Astrocyte (in vitro differentiated cells and primary cell): Measurements from ENCODE around the gene CEMP1. TPM values are rescaled to one million over a fixed set of nuclear protein-coding genes. Genes with fewer than 3 reads are reported as not detected.

ENCODE experiments used
- DNase-seq: peaks from one replicate; pipeline ENCODE4 v3.0.0-alpha.2; 2010; ENCODE audit warnings: low read depth
- FAIRE-seq: peaks from 2 replicates; lab custom pipeline; 2011; peaks lifted over from hg19 to GRCh38; lab: Jason Lieb, UNC
- H2AFZ ChIP-seq: 2 replicates; pipeline ENCODE4 v1.6.0; 2012; ENCODE audit warnings: low read depth, low read length, inconsistent platforms
- H3K27ac ChIP-seq: 2 replicates; pipeline ENCODE4 v1.5.1; 2011; ENCODE audit warnings: low read depth, low read length, inconsistent platforms
- H3K27me3 ChIP-seq: 2 replicates; pipeline ENCODE4 v1.6.0; 2011; ENCODE audit warnings: low read length, inconsistent platforms; ENCODE audit not compliant: insufficient read depth
- H3K36me3 ChIP-seq: 2 replicates; pipeline ENCODE4 v1.5.1; 2011; ENCODE audit warnings: low read length, inconsistent platforms; ENCODE audit not compliant: insufficient read depth
- H3K4me1 ChIP-seq: 2 replicates; pipeline ENCODE4 v1.5.1; 2011; ENCODE audit warnings: low read length, inconsistent platforms; ENCODE audit not compliant: insufficient read depth
- H3K4me2 ChIP-seq: 2 replicates; pipeline ENCODE4 v1.6.0; 2012; ENCODE audit warnings: low read length, inconsistent platforms
- H3K4me3 ChIP-seq: 2 replicates; pipeline ENCODE4 v1.5.1; 2011; ENCODE audit warnings: low read depth, mild to moderate bottlenecking, low read length, inconsistent platforms; ENCODE audit not compliant: insufficient read depth
- H3K79me2 ChIP-seq: 2 replicates; pipeline ENCODE4 v1.6.0; 2012; ENCODE audit warnings: mild to moderate bottlenecking, low read length, inconsistent platforms; ENCODE audit not compliant: insufficient read depth
- H3K9ac ChIP-seq: 2 replicates; pipeline ENCODE4 v1.6.0; 2012; ENCODE audit warnings: mild to moderate bottlenecking, low read length, inconsistent platforms
- H3K9me3 ChIP-seq: 2 replicates; pipeline ENCODE4 v1.5.1; 2012; ENCODE audit warnings: low read depth, mild to moderate bottlenecking, low read length, inconsistent platforms; ENCODE audit not compliant: insufficient read depth
- H4K20me1 ChIP-seq: 2 replicates; pipeline ENCODE4 v1.6.0; 2012; ENCODE audit warnings: low read length, inconsistent platforms; ENCODE audit not compliant: insufficient read depth
- H3K27ac Mint-ChIP-seq: one replicate; pipeline ENCODE4 v1.8.0; 2021; ENCODE audit warnings: mild to moderate bottlenecking, mixed read lengths; ENCODE audit not compliant: unreplicated experiment
- H3K27me3 Mint-ChIP-seq: one replicate; pipeline ENCODE4 v1.8.0; 2021; ENCODE audit warnings: low read depth, mixed read lengths; ENCODE audit not compliant: unreplicated experiment
- H3K36me3 Mint-ChIP-seq: one replicate; pipeline ENCODE4 v1.8.0; 2021; ENCODE audit warnings: low read depth, mixed read lengths; ENCODE audit not compliant: unreplicated experiment
- H3K4me1 Mint-ChIP-seq: one replicate; pipeline ENCODE4 v1.8.0; 2021; ENCODE audit warnings: low read depth, mixed read lengths; ENCODE audit not compliant: unreplicated experiment
- H3K4me3 Mint-ChIP-seq: one replicate; pipeline ENCODE4 v1.8.0; 2021; ENCODE audit warnings: mild to moderate bottlenecking, moderate library complexity, mixed read lengths; ENCODE audit not compliant: unreplicated experiment
- H3K9me3 Mint-ChIP-seq: one replicate; pipeline ENCODE4 v1.8.0; 2021; ENCODE audit warnings: mild to moderate bottlenecking, mixed read lengths; ENCODE audit not compliant: unreplicated experiment
- EZH2 ChIP-seq: IDR thresholded peaks from 2 replicates; pipeline ENCODE4 v1.6.1; 2012; ENCODE audit warnings: mild to moderate bottlenecking, low read length, inconsistent platforms; ENCODE audit not compliant: insufficient read depth
- total RNA-seq: library from RNA; stranded (reverse); gene quantifications from 2 replicates; pipeline ENCODE4 v1.2.1, GENCODE V29; 2021
- TF ChIP-seq, protein P1 (sequence below): IDR thresholded peaks from 2 replicates; pipeline ENCODE4 v1.5.1; 2011; ENCODE audit warnings: low read depth, mild to moderate bottlenecking, inconsistent platforms, low read length, moderate library complexity; ENCODE audit not compliant: insufficient read depth

The CEMP1 gene
- total RNA-seq, 1 donor from 2014 or later = not detected

- no peaks in the 10 kb centered on the region for H3K36me3 Mint-ChIP-seq
- Histone ChIP-seq H3K79me2 (no peaks in the 10 kb centered on the region), H2AFZ (no peak overlapping the region), H3K4me2 (no peak overlapping the region), H3K9me3 (no peaks in the 10 kb centered on the region), H3K4me1 (peaks cover 12% of the 10 kb centered on the region), H3K36me3 (no peaks in the 10 kb centered on the region), H3K27ac (no peak overlapping the region), H4K20me1 (peaks cover 18% of the 10 kb centered on the region), H3K9ac (no peak overlapping the region), H3K4me3 (no peak overlapping the region), H3K27me3 (no peaks in the 10 kb centered on the region)
- no peak for DNase-seq
- H3K27me3 Mint-ChIP-seq = peaks cover 1% of the 10 kb centered on the region
- TF ChIP-seq EZH2 = no peak
- TF ChIP-seq, protein P1, sequence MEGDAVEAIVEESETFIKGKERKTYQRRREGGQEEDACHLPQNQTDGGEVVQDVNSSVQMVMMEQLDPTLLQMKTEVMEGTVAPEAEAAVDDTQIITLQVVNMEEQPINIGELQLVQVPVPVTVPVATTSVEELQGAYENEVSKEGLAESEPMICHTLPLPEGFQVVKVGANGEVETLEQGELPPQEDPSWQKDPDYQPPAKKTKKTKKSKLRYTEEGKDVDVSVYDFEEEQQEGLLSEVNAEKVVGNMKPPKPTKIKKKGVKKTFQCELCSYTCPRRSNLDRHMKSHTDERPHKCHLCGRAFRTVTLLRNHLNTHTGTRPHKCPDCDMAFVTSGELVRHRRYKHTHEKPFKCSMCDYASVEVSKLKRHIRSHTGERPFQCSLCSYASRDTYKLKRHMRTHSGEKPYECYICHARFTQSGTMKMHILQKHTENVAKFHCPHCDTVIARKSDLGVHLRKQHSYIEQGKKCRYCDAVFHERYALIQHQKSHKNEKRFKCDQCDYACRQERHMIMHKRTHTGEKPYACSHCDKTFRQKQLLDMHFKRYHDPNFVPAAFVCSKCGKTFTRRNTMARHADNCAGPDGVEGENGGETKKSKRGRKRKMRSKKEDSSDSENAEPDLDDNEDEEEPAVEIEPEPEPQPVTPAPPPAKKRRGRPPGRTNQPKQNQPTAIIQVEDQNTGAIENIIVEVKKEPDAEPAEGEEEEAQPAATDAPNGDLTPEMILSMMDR = no peak
- no peak overlapping the region for H3K4me3 Mint-ChIP-seq
- peaks cover 8% of the 10 kb centered on the region for H3K4me1 Mint-ChIP-seq
- H3K9me3 Mint-ChIP-seq = no peaks in the 10 kb centered on the region
- H3K27ac Mint-ChIP-seq = no peak overlapping the region
- no peak for FAIRE-seq
Observed at GRCh38 chr16:2505695-2506094, 25.5 kb downstream of the CEMP1 start.

DNA sequence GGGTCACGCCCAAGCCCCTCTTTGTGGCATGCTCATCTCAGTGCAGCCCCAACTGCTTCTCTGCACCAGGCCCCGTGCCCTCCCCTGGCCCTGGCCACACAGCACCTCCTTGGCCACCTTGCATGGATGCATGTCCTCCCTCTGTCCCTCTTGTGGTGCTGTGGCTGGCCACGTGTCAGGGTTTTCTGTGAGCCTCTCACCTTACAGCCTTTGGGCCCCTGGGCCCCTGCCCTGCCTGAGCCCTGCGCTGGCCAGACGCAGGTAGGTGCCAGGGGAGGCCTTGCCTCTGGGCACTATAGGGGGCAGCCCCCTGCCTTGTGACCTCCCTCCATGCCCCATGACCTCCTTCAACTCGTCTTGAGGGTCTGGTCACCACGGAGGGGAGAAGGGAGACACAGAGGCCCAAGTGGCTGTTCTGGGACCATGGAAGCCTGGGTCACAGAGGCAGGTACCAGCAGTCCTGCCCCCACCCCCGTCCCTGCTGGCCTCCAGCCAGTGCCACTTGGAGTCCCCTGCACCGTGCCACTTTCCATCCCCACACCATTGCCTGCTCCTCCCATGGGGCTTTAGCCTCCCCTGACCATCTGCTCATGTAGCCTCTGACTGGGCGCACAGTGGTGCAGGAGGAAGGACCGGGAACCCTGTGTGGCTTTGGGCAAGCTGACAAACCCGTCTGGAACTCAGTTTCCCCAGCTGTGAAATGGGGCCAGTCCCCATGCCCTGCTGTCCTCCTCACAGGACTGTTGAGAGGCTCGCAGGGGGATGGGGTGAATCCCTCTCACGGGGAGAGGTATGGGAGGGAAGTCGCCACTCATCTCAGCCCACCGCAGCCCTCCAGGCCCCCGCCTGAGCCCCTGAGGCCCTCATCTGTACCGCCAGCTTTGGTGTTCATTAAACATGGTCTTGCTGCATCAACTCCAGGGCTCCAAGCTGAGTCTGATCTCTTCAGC is 29.0 kb downstream of the CEMP1 start:
- Histone ChIP-seq H3K4me3 (no peak overlapping the region), H3K79me2 (no peaks in the 10 kb centered on the region), H2AFZ (no peak overlapping the region), H3K9me3 (no peaks in the 10 kb centered on the region), H3K27ac (no peak overlapping the region), H3K36me3 (no peaks in the 10 kb centered on the region), H3K4me2 (peak overlapping the region; percentile 72), H3K9ac (peak overlapping the region; percentile 33), H3K27me3 (no peaks in the 10 kb centered on the region), H3K4me1 (peaks cover 12% of the 10 kb centered on the region), H4K20me1 (peaks cover 19% of the 10 kb centered on the region)
- Mint-ChIP-seq H3K36me3 (peaks cover 5% of the 10 kb centered on the region), H3K4me1 (peaks cover 8% of the 10 kb centered on the region), H3K9me3 (no peaks in the 10 kb centered on the region), H3K4me3 (peak overlapping the region; percentile 57), H3K27me3 (no peaks in the 10 kb centered on the region), H3K27ac (peak overlapping the region; percentile 47)
- no peak for TF ChIP-seq EZH2
- TF ChIP-seq, protein P1 = no peak
- DNase-seq (no peak), FAIRE-seq (no peak)
